Esophagus squamous epithelium (tissue), 5 donors: ENCODE results near the gene CIAO2A. TPM values are rescaled to one million over a fixed set of nuclear protein-coding genes. Genes with fewer than 3 reads are reported as not detected.

Experiments
- DNase-seq: peaks from one replicate; lab custom pipeline; 2025; lab: John Stamatoyannopoulos, UW
- H3K27ac ChIP-seq, 4 donors: fragments of 200-600 bp; sonication (generic); one replicate each; pipeline ENCODE4 v1.5.1; 2016 to 2019; ENCODE audit warnings: mild to moderate bottlenecking in 1 of 4
- H3K27me3 ChIP-seq, 4 donors: fragments of 200-600 bp; sonication (generic); 1 replicate in 3 of 4; 2 replicates in 1 of 4; pipeline versions ENCODE4 v1.5.1 to v1.6.0; 2017 to 2021; ENCODE audit warnings: antibody characterized with exemption in 1 of 4
- H3K36me3 ChIP-seq, 3 donors: fragments of 200-600 bp; sonication (generic); one replicate each; pipeline ENCODE4 v1.5.1; 2016 to 2019
- H3K4me1 ChIP-seq, 3 donors: fragments of 200-600 bp; sonication (generic); one replicate each; pipeline ENCODE4 v1.5.1; 2017 to 2019
- H3K4me3 ChIP-seq, 4 donors: fragments of 200-600 bp; sonication (generic); 1 replicate in 3 of 4; 2 replicates in 1 of 4; pipeline ENCODE4 v1.5.1; 2016 to 2019; ENCODE audit warnings: mild to moderate bottlenecking in 2 of 4, moderate library complexity in 1 of 4
- H3K9me3 ChIP-seq, 3 donors: fragments of 200-600 bp; sonication (generic); one replicate each; pipeline ENCODE4 v1.5.1; 2016 to 2019
- POLR2A ChIP-seq, 4 donors: fragments of 450-650 bp; IDR thresholded peaks; one replicate each; pipeline ENCODE4 v1.6.1; 2017; ENCODE audit warnings: antibody characterized with exemption in 4 of 4, mild to moderate bottlenecking in 4 of 4, moderate library complexity in 3 of 4
- WGBS, 2 donors: methylation state at CpG; one replicate each; pipeline ENCODE4 v1.1.5; 2018; 5-methylcytosine and 5-hydroxymethylcytosine counted together
- intact Hi-C: fragments of 100-400 bp; cut with DNase I; formaldehyde crosslinking; loops from one replicate; pipeline ENCODE4 v1.15.0; 2022
- total RNA-seq, 4 donors: library from RNA; depleted of rRNA; stranded (reverse); fragments of >200 nt; gene quantifications; one replicate each; pipeline ENCODE4 v1.1.0, GENCODE V29; 2016
- TF ChIP-seq, protein P1 (sequence below), 6 experiments: fragments of 450-650 bp in 4 of 6; fragments of 200-600 bp in 2 of 6; sonication (generic) in 2 of 6; IDR thresholded peaks; one replicate each; pipeline ENCODE4 v1.5.1; 2016 to 2019; ENCODE audit warnings: antibody characterized with exemption in 6 of 6, mild to moderate bottlenecking in 4 of 6, moderate library complexity in 4 of 6
- donor health status: DM: yes; HTN: yes; CAD: no.

Gene CIAO2A
- total RNA-seq, 4 donors from 2014 or later = 36.6 to 76.6 (median 50.7) TPM

DNA sequence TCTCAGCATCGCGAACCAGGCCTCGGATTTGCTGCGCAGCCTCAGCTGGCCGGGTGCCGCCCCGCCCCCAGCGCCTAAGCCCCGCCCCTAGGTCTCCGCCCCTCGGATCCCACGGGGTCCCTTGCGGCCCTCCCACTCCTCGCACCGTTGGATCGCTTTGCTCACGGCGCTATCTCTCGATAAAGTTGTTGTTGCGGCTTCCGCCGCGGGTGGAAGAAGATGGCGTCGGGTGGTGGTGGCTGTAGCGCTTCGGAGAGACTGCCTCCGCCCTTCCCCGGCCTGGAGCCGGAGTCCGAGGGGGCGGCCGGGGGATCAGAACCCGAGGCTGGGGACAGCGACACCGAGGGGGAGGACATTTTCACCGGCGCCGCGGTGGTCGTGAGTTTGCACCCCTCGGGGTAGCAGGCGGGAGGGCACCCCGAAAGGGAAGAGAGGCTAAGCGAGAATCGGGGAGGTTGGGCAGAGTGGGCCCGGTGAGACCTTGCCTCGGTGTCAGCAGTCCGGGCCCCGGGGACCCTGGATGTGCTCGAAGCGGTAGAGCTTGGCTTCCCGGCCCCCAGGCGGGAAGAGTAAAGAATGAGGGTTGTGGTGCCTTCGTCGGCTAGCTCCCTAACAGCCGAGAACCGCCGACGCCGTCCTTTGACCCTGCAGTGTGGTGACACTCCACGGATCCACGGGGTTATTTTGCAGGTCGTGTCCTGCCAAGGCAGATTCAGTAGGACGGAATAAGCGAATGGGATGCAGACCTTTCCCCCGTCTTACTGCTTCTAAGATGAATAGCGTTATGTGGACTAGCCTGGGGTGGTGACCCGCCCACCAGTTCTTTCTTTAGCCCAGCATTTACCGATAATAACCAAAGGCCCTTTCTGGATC, 2.4 kb upstream of the CIAO2A start, which contains the start of gene SNX1:
Gene SNX1, plus strand, starts transcription at position 188 of the 873 bp plus-strand sequence. Its CDS starts 32 bp downstream, at position 220.
- 0% methylated on average over 13 to 33 of the region's 70 CpGs for WGBS, 2 donors
- peak; percentile 56 for DNase-seq
- TF ChIP-seq POLR2A (IDR thresholded peaks at IDR 0.05) = peak in 3 of 4 donors; percentile 85 to 95 (median 91)
- TF ChIP-seq, protein P1, sequence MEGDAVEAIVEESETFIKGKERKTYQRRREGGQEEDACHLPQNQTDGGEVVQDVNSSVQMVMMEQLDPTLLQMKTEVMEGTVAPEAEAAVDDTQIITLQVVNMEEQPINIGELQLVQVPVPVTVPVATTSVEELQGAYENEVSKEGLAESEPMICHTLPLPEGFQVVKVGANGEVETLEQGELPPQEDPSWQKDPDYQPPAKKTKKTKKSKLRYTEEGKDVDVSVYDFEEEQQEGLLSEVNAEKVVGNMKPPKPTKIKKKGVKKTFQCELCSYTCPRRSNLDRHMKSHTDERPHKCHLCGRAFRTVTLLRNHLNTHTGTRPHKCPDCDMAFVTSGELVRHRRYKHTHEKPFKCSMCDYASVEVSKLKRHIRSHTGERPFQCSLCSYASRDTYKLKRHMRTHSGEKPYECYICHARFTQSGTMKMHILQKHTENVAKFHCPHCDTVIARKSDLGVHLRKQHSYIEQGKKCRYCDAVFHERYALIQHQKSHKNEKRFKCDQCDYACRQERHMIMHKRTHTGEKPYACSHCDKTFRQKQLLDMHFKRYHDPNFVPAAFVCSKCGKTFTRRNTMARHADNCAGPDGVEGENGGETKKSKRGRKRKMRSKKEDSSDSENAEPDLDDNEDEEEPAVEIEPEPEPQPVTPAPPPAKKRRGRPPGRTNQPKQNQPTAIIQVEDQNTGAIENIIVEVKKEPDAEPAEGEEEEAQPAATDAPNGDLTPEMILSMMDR (IDR thresholded peaks at IDR 0.05) = peak in 4 of 6 experiments; percentile 35 to 51 (median 43)
- Histone ChIP-seq H3K9me3 (no peaks in the 10 kb centered on the region), H3K36me3 (peaks cover 0 to 4% (median 0%) of the 10 kb centered on the region in 3 donors), H3K4me1 (peaks cover 20 to 88% (median 69%) of the 10 kb centered on the region in 3 donors), H3K4me3 (peak within 1 kb of the TSS; percentile 65 to 99 (median 85)), H3K27ac (peak within 1 kb of the TSS; percentile 83 to 97 (median 91)), H3K27me3 (no peaks in the 10 kb centered on the region)
- intact Hi-C loops = no loop called here

DNA sequence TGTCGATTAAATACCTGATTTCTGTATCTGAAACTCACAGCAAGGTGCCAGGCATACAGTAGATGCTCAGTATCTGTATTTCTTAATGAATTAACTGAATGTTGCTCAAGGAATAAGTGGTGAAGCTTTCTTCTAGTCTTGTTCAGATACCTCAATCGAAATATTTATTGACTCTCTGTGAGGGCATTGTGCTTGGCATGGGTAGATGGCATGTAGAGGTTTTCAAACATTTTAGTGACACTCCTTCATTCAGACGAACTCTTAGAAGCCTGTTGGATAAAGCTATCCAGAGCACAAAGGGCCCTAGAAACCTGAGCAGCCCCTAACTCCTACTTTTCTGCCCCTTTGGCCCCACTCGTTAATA, 1.8 kb upstream of the CIAO2A start:
- Histone ChIP-seq H3K27me3 (no peaks in the 10 kb centered on the region), H3K9me3 (no peaks in the 10 kb centered on the region), H3K36me3 (peaks cover 0 to 4% (median 0%) of the 10 kb centered on the region in 3 donors), H3K4me1 (peaks cover 20 to 88% (median 65%) of the 10 kb centered on the region in 3 donors), H3K4me3 (peak overlapping the region; percentile 65 to 99 (median 85)), H3K27ac (peak overlapping the region; percentile 83 to 97 (median 91))
- WGBS, 2 donors = 29 to 47% methylated on average over 4 of the region's 4 CpGs
- no peak for DNase-seq
- TF ChIP-seq, protein P1 (IDR thresholded peaks at IDR 0.05) = no peak
- TF ChIP-seq POLR2A (IDR thresholded peaks at IDR 0.05) = no peak
- intact Hi-C loops = no loop called here

DNA sequence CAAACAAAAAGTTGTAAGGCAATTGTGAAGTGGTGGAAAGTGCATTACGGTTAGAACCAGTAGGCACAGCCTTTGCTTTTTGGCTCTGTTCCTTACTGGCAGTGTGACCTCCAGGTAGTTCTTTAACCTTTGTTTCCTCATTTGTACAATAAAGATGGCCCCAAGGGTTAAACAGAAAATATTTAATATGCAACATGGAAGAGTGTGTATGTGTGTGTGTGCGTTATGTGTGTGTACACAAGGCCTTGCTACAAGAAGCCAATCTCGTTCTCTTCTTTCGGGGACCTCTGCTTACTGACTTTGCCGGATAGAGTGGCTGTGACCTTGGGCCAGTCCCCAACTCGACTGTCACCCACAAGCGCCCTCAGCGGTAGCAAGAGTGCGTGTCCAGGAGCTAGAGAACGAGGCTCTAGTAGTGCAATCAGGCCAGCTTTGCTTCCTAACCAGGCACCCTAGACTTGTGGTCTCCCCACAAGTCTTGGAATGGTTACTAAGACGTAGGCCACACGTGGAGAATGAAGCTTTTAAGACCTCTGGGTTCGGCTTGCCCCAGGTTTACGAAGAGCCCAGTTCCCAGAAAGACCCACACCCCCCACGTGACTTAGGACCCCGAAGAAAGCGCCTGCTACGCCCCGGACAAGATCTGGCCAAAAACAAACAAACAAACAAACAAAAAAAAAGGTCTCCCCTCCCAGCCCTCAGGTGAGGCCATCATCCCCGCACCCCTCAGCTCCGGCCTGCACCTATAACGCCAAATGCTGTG, 593 bp downstream of the CIAO2A start:
- H3K27ac ChIP-seq = peak overlapping the region; percentile 81 to 97 (median 91)
- no peak for DNase-seq
- intact Hi-C loops = no loop called here
- 3 to 4% methylated on average over 15 to 22 of the region's 22 CpGs for WGBS, 2 donors
- H3K36me3 ChIP-seq = peaks cover 0 to 16% (median 0%) of the 10 kb centered on the region in 3 donors
- no peaks in the 10 kb centered on the region for H3K27me3 ChIP-seq
- peak overlapping the region; percentile 67 to 86 (median 76) for H3K4me3 ChIP-seq
- H3K9me3 ChIP-seq = no peaks in the 10 kb centered on the region
- TF ChIP-seq POLR2A (IDR thresholded peaks at IDR 0.05) = no peak
- TF ChIP-seq, protein P1 (IDR thresholded peaks at IDR 0.05) = no peak
- H3K4me1 ChIP-seq = peaks cover 20 to 65% (median 43%) of the 10 kb centered on the region in 3 donors

DNA sequence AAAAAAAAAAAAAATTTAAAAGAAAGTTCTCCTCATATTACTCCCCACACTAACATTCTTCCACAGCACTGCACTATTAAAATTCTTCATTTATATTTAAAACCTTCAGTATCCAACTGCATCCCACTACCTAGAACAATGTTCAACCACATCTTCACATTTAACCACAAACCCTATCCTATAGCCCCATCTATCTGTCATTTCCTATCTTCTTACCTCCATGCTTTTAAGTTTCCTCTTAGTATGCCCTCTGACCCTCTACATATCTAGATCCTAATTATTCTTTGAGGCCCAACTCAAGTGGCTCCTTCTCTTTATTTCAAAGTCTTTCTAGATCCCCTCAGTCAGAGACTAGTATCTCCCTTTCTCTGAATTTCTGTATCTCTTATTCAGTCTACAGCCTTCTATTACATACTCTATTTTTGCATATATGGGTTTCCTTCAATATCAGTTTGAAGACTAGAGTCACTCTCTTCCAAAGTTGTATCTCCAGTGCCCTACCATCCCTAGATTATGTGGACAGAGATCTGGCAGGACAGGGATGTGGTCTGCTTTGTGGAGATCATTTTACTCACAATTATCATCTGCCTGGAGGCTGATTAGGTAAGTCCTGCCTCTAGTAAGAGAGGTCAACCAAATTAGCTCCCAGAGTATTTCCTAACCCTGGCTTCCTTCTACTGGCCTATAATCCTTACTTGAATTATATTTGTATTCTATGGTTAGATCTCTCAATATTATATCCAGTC, 1.4 kb downstream of the CIAO2A start:
- H3K4me3 ChIP-seq = peak overlapping the region in 3 of 4 donors; percentile 67 to 86 (median 78)
- H3K27ac ChIP-seq = peak overlapping the region in 3 of 4 donors; percentile 90 to 97 (median 92)
- peaks cover 16 to 57% (median 36%) of the 10 kb centered on the region in 3 donors for H3K4me1 ChIP-seq

More for the DNA sequence above, 1.4 kb downstream of the CIAO2A start:
- no peaks in the 10 kb centered on the region for H3K27me3 ChIP-seq
- H3K9me3 ChIP-seq = no peaks in the 10 kb centered on the region
- intact Hi-C loops = no loop called here
- no peak for DNase-seq
- H3K36me3 ChIP-seq = peaks cover 0 to 24% (median 0%) of the 10 kb centered on the region in 3 donors
- TF ChIP-seq, protein P1 (IDR thresholded peaks at IDR 0.05) = peak in 1 of 6 experiments; percentile 22
- TF ChIP-seq POLR2A (IDR thresholded peaks at IDR 0.05) = no peak
